Hindlimb muscle (tissue), 1 donor: ENCODE data around the gene PTPRQ. TPM values are rescaled to one million over a fixed set of nuclear protein-coding genes. Genes with fewer than 3 reads are reported as not detected.

Experiments
- DNase-seq: peaks from one replicate; pipeline ENCODE4 v3.0.0-alpha.2; 2013
- polyA plus RNA-seq: library from polyadenylated mRNA; unstranded; fragments of 120-200 nt; gene quantifications from one replicate; pipeline ENCODE4 v1.2.1, GENCODE V29; 2013; ENCODE audit not compliant: insufficient read length

PTPRQ gene
- polyA plus RNA-seq, 1 donor: 1.5 TPM

DNA sequence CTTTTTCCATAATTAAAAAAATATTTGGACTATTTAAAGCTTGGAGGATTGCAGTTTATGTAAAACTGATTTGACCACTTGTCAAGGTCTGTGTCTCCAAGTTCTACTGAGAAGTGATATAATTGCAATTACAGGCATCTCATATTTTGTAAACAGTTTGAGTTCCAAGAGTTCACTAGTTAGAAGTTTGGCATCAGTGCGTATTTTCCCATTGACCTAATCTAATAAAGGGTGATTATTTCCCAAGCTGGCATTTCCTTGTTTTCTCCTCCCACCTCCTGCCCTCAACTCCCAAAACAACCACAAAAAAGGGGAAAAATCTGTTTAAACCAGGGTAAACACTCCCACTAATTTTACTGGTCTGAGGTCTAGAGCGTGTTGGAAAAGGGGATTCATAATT is 260.4 kb downstream of the PTPRQ start:
- DNase-seq: no peak

DNA sequence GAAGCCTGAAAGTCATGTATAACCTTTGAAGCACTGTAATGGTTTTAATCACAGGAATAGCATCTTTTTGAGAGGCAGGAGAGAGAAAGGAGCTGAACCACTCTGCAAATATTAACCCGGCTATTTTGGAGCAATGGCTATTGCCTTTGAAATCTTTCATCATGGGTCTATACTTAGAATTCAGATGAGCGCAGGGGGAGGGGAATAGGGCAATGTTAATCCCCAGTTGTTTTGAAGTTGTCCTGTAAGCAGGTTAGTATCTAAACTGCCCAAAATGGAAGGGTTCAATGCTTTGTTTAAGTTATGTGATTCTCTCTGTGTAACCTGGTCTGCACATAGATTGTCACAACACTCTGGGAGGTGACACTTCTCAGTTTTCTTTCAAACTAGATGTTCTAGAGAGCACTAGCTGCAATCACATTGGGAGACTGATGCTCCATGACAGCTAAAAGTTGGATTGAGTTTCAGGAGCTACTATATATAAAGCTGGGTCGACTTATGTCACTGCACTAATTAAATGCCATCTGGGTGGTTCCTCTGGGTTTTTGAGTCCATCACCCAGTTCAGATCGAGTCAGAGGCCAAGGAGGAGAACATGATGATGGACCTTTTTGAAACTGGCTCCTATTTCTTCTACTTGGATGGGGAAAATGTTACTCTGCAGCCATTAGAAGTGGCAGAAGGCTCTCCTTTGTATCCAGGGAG is 263.2 kb downstream of the PTPRQ start, which contains the start of gene MYF6:
Gene MYF6 (plus strand): TSS at position 509 of the 704 bp plus-strand sequence. CDS start 86 bp downstream, at position 595.
- DNase-seq: no peak

GRCh38 chr12:80707830-80708258 is 263.8 kb downstream of the PTPRQ start:
- no peak for DNase-seq

DNA sequence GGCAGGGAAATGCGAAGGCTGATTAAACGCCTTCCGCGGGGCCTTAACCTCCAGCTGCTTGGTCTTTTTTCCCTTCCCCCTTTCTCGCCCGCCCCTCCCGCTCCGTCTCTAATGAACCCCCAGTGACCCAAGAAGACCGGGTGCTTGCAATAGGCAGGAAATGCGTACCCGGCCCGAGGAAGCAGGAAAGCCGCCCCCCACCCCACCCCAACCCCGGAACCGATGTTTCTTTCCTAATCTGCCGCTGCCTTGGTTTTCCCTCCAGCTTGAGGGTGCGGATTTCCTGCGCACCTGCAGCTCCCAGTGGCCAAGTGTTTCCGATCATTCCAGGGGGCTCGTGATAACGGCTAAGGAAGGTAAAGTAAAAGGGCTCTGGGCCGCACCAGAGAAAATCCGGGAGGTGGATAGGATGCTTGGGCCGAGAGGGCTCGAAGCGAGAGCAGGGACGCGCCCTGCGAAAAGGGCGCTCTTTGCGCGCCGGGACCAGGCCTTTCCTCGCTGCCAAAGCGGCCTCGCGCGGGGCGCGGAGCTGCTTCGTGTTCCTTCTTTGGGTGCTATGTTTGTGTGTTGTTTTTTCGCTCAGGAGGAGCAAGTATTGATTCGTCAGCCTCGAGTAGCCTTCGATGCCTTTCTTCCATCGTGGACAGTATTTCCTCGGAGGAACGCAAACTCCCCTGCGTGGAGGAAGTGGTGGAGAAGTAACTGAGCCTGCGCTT is 264.4 kb downstream of the PTPRQ start:
- DNase-seq: no peak

GRCh38 chr12:80708975-80709328 is 264.9 kb downstream of the PTPRQ start:
- DNase-seq: no peak

- DNase-seq: no peak
These were observed 266.0 kb downstream of the PTPRQ start for GRCh38 chr12:80709811-80710726.

GRCh38 chr12:80710727-80711449 is 266.9 kb downstream of the PTPRQ start:
- DNase-seq: no peak

DNA sequence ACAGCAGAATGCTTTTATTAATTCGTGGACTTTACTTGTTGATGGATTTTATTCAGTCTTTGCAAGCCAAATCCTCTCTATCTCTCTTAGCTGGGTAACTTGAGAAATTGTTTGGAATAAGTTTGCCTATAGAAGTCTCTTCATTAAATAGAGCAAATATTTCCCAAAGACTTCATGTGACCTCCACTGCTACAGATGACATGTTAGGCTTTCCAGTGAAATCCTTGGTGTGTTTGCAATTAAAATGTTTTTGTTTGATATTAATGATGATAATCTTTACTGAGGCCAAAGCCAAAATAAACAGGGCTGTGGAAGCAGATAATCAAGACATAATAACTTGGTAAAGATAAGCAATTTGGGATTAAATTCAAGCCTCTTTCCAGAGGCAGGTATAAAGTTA is 267.8 kb downstream of the PTPRQ start:
- no peak for DNase-seq

DNA sequence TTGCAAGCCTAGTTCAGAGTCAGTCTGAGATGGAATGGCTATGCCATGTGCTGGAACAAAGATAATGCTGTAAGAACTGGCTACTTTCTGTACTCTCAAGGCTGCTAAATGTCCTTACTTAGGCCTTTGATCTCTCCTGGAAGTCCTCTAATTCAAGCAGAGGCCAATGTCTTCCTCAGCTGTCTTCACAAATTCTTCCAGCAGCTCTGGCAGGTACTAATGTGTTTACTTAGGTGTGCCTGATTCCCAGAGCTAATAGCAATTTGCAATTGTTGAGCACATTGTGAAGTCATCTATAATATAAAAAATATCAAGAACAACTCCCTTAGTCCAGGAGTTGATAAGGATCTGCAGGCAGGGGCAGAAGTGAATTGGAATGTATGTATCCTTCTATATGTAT is 268.8 kb downstream of the PTPRQ start:
- no peak for DNase-seq

- DNase-seq: no peak
These were observed 269.4 kb downstream of the PTPRQ start for GRCh38 chr12:80713419-80713818.

DNA sequence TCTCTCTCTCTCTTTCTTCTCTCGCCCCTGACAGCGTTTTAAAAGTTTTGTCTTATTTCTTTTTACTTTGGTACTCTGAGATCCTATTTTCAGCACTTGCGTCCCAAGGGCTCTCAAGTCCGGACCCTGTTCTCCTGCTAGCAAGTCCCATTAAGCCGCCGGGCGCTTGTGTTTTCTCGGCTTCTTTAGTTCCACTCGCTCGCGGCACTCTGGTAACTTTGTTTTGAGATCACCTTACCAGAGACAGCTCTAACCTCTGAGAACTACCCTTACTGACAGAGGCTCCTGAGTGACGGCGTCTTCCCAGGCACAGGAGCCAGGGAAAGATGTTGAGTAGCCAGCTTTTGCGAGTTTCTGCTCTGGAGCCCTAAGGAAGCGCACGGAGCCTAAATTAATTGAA is 270.0 kb downstream of the PTPRQ start:
- no peak for DNase-seq

- DNase-seq: no peak
These were observed 270.8 kb downstream of the PTPRQ start for GRCh38 chr12:80714846-80715245.

- no peak for DNase-seq
These were observed 271.7 kb downstream of the PTPRQ start for GRCh38 chr12:80715713-80716249.

DNA sequence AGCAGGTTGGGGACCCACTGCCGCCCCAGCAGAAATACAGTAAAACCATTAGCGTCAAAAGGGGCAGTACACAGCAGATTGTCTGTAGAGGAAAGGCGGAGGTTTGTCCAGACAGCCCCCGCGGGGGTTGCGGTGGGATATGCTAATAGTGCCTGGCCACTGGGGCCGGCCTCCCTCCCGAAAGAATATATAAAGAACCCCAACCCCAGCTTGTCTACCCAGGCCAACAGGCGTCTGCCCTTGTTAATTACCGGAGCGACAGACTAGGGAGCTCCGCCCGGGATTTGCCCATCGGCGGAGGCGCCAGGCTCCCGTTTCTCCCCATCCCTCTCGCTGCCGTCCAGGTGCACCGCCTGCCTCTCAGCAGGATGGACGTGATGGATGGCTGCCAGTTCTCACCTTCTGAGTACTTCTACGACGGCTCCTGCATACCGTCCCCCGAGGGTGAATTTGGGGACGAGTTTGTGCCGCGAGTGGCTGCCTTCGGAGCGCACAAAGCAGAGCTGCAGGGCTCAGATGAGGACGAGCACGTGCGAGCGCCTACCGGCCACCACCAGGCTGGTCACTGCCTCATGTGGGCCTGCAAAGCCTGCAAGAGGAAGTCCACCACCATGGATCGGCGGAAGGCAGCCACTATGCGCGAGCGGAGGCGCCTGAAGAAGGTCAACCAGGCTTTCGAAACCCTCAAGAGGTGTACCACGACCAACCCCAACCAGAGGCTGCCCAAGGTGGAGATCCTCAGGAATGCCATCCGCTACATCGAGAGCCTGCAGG is 272.8 kb downstream of the PTPRQ start, which contains the start of gene MYF5:
Gene MYF5 (plus strand): TSS at position 217 of the 774 bp plus-strand sequence. CDS start 152 bp downstream, at position 369.
- DNase-seq: no peak

DNA sequence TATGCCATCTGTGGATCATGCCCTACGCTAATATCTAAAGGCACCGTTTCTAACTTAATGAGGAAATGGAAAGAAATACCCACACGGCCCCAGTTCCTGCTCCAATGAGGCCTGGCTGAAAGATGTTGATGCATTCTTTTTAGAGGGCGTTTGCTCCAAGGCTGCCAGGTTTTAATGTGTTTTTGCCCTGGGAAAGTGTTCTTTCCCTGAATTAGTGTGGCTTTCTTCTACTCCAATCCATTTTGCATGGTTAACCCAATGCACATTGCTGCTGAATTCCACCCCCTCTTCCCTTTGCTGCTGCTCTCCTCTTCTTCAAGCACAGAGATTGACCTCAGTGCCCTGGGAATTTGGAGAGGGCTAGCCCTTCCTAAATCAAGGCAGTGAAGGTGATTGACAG is 273.8 kb downstream of the PTPRQ start:
- DNase-seq: no peak

- no peak for DNase-seq
These were observed 276.5 kb downstream of the PTPRQ start for GRCh38 chr12:80720516-80720915.

- DNase-seq: no peak
These were observed 277.3 kb downstream of the PTPRQ start for GRCh38 chr12:80721326-80721725.
